ENCODE data around the gene ARIH1. TPM values are rescaled to one million over a fixed set of nuclear protein-coding genes. Genes with fewer than 3 reads are reported as not detected.

Gene ARIH1
- total RNA-seq, 1 experiment from 2014 or later, result 192 TPM

GRCh38 chr15:72566973-72567372 is 92.8 kb downstream of the ARIH1 start:
- Histone ChIP-seq H3K36me3 (ENCODE audit: control insufficient read depth, insufficient read depth, low read length) (peaks cover 30% of the 10 kb centered on the region), H3K4me3 (ENCODE audit: low read depth in 2 of 2, low read length in 2 of 2) (no peak overlapping the region), H3K27ac (ENCODE audit: low read length) (no peak overlapping the region), H3K27me3 (ENCODE audit: control insufficient read depth, insufficient read depth, low read length) (no peaks in the 10 kb centered on the region), H3K4me1 (ENCODE audit: control insufficient read depth, insufficient read depth, low read length) (no peaks in the 10 kb centered on the region), H3K9me3 (ENCODE audit: control insufficient read depth, insufficient read depth, low read depth, low read length) (no peaks in the 10 kb centered on the region)
- intact Hi-C loops (cut with micrococcal nuclease; ENCODE audit: unreplicated experiment) (no loop called here), in situ Hi-C loops (cut with HindIII; ENCODE audit: low pct_unique_long_range_greater_than_20kb, low sequenced_read_pairs) (no loop called here)
- CTCF ChIA-PET, result no interaction called here
- POLR2A ChIA-PET, result no interaction called here
- ATAC-seq (no peak), DNase-seq (ENCODE audit: low read depth, low spot score) (no peak)
- BruUV-seq (replicated peaks), result no TSS peak
- no peak for TF ChIP-seq TCF7L2 (IDR thresholded peaks at IDR 0.05; ENCODE audit: low read depth, low read length)
- TF ChIP-seq, protein P1, sequence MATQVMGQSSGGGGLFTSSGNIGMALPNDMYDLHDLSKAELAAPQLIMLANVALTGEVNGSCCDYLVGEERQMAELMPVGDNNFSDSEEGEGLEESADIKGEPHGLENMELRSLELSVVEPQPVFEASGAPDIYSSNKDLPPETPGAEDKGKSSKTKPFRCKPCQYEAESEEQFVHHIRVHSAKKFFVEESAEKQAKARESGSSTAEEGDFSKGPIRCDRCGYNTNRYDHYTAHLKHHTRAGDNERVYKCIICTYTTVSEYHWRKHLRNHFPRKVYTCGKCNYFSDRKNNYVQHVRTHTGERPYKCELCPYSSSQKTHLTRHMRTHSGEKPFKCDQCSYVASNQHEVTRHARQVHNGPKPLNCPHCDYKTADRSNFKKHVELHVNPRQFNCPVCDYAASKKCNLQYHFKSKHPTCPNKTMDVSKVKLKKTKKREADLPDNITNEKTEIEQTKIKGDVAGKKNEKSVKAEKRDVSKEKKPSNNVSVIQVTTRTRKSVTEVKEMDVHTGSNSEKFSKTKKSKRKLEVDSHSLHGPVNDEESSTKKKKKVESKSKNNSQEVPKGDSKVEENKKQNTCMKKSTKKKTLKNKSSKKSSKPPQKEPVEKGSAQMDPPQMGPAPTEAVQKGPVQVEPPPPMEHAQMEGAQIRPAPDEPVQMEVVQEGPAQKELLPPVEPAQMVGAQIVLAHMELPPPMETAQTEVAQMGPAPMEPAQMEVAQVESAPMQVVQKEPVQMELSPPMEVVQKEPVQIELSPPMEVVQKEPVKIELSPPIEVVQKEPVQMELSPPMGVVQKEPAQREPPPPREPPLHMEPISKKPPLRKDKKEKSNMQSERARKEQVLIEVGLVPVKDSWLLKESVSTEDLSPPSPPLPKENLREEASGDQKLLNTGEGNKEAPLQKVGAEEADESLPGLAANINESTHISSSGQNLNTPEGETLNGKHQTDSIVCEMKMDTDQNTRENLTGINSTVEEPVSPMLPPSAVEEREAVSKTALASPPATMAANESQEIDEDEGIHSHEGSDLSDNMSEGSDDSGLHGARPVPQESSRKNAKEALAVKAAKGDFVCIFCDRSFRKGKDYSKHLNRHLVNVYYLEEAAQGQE (IDR thresholded peaks at IDR 0.05; ENCODE audit: insufficient read depth in 1 of 2, low read depth in 2 of 2, low read length in 1 of 2), result no peak
- TF ChIP-seq, protein P2, sequence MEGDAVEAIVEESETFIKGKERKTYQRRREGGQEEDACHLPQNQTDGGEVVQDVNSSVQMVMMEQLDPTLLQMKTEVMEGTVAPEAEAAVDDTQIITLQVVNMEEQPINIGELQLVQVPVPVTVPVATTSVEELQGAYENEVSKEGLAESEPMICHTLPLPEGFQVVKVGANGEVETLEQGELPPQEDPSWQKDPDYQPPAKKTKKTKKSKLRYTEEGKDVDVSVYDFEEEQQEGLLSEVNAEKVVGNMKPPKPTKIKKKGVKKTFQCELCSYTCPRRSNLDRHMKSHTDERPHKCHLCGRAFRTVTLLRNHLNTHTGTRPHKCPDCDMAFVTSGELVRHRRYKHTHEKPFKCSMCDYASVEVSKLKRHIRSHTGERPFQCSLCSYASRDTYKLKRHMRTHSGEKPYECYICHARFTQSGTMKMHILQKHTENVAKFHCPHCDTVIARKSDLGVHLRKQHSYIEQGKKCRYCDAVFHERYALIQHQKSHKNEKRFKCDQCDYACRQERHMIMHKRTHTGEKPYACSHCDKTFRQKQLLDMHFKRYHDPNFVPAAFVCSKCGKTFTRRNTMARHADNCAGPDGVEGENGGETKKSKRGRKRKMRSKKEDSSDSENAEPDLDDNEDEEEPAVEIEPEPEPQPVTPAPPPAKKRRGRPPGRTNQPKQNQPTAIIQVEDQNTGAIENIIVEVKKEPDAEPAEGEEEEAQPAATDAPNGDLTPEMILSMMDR (IDR thresholded peaks at IDR 0.05), result no peak
- TF ChIP-seq POLR2AphosphoS5 (IDR thresholded peaks at IDR 0.05; ENCODE audit: low read depth, low read length), result no peak
- TF ChIP-seq SIN3A (IDR thresholded peaks at IDR 0.05; ENCODE audit: borderline replicate concordance, insufficient read depth, low read depth, low read length), result no peak

DNA sequence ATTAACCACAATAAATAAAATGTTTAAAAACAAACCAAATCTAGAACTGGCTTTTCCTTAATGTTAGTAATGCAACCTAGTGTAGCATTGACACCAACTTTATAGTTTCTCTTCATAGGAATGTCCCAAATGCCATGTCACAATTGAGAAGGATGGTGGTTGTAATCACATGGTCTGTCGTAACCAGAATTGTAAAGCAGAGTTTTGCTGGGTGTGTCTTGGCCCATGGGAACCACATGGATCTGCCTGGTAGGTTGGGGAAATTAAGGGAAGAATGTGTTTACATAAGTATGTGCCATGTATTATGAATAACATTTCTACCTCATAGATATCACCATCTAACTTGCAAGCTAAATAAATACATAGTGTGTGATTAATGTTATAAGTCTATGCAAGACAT is 95.9 kb downstream of the ARIH1 start:
- BruUV-seq (replicated peaks), result no TSS peak
- Histone ChIP-seq H3K9me3 (ENCODE audit: control insufficient read depth, insufficient read depth, low read depth, low read length) (no peaks in the 10 kb centered on the region), H3K27me3 (ENCODE audit: control insufficient read depth, insufficient read depth, low read length) (no peaks in the 10 kb centered on the region), H3K4me1 (ENCODE audit: control insufficient read depth, insufficient read depth, low read length) (no peaks in the 10 kb centered on the region), H3K36me3 (ENCODE audit: control insufficient read depth, insufficient read depth, low read length) (peaks cover 27% of the 10 kb centered on the region), H3K27ac (ENCODE audit: low read length) (no peak overlapping the region), H3K4me3 (ENCODE audit: low read depth in 2 of 2, low read length in 2 of 2) (no peak overlapping the region)
- ATAC-seq (no peak), DNase-seq (ENCODE audit: low read depth, low spot score) (no peak)
- ChIA-PET CTCF (no interaction called here), POLR2A (no interaction called here)
- in situ Hi-C loops (cut with HindIII; ENCODE audit: low pct_unique_long_range_greater_than_20kb, low sequenced_read_pairs), result no loop called here
- no peak for TF ChIP-seq POLR2AphosphoS5 (IDR thresholded peaks at IDR 0.05; ENCODE audit: low read depth, low read length)
- TF ChIP-seq TCF7L2 (IDR thresholded peaks at IDR 0.05; ENCODE audit: low read depth, low read length), result no peak
- TF ChIP-seq, protein P1 (IDR thresholded peaks at IDR 0.05; ENCODE audit: insufficient read depth in 1 of 2, low read depth in 2 of 2, low read length in 1 of 2), result no peak
- TF ChIP-seq SIN3A (IDR thresholded peaks at IDR 0.05; ENCODE audit: borderline replicate concordance, insufficient read depth, low read depth, low read length), result no peak
- TF ChIP-seq, protein P2 (IDR thresholded peaks at IDR 0.05), result no peak
- intact Hi-C loops (cut with micrococcal nuclease; ENCODE audit: unreplicated experiment), result no loop called here

All from Panc1 (cell line).